ENCODE data around the gene CLIP1.

CLIP1 gene

DNA sequence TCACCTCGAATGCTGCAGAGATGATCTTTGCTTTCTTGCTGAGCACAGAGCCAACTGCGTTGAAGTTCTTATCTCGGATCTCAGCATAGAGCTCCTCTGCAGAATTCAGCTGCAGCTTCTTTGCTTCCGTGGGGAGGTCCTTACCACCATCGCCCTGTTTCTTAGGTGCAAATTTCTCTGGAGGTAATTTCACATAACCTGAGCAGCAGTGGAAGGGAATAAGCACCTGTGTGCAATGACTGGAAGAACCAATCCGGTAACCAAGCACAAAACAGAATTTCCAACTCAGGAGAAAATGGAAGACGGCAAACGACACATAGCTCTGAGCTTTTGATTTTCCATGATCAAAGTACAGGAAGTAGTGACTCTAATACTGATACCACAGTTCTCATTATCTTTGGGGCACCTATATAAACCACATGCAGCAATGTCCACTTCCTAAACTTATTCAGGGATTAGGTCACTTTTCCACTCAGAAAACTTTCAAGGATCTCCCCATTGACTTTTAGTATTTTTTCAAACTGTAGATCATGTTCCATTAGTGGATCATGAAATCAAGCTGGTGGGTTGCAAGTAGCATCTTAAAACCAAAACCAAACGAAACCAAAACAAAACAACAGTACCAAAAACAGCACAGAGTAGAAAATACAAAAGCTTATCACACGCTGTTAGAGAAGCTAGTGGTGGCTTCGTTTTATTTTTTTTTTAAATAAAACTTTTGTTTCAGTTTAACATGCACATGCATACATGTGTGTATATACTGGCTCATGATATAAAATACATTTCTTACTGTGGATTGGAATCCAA, 177.7 kb downstream of the CLIP1 start:
- no peaks in the 10 kb centered on the region for H3F3A ChIP-seq (ENCODE audit: insufficient read depth, low read length)
- H3K4me1 ChIP-seq (ENCODE audit: insufficient read depth, low read length, severe bottlenecking), result peaks cover 22% of the 10 kb centered on the region
- no peaks in the 10 kb centered on the region for H3K79me2 ChIP-seq (ENCODE audit: insufficient read depth, low read length)
- no peaks in the 10 kb centered on the region for H3K27me3 ChIP-seq (ENCODE audit: insufficient read depth, low read length)
- H3K9me3 ChIP-seq (ENCODE audit: low read length), result no peaks in the 10 kb centered on the region
- H3K27ac ChIP-seq (ENCODE audit: low read depth, low read length, poor library complexity, severe bottlenecking), result peak overlapping the region; percentile 68
- H4K20me1 ChIP-seq (ENCODE audit: insufficient read depth, low read length), result no peaks in the 10 kb centered on the region
- peak overlapping the region; percentile 15; the same call in 1 of the 2 replicates for H2AFZ ChIP-seq (ENCODE audit: low read length)
- H3K4me3 ChIP-seq (ENCODE audit: low read depth, low read length, poor library complexity, severe bottlenecking), result peak overlapping the region; percentile 27
- TF ChIP-seq, protein P1, sequence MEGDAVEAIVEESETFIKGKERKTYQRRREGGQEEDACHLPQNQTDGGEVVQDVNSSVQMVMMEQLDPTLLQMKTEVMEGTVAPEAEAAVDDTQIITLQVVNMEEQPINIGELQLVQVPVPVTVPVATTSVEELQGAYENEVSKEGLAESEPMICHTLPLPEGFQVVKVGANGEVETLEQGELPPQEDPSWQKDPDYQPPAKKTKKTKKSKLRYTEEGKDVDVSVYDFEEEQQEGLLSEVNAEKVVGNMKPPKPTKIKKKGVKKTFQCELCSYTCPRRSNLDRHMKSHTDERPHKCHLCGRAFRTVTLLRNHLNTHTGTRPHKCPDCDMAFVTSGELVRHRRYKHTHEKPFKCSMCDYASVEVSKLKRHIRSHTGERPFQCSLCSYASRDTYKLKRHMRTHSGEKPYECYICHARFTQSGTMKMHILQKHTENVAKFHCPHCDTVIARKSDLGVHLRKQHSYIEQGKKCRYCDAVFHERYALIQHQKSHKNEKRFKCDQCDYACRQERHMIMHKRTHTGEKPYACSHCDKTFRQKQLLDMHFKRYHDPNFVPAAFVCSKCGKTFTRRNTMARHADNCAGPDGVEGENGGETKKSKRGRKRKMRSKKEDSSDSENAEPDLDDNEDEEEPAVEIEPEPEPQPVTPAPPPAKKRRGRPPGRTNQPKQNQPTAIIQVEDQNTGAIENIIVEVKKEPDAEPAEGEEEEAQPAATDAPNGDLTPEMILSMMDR (IDR thresholded peaks at IDR 0.05; ENCODE audit: low read length), result no peak
- no peak for TF ChIP-seq EZH2 (IDR thresholded peaks at IDR 0.05; ENCODE audit: borderline replicate concordance, low read length)
- H3K4me2 ChIP-seq (ENCODE audit: low read length), result peak overlapping the region; percentile 69
- H3K9me2 ChIP-seq (ENCODE audit: low read depth, low read length), result no peaks in the 10 kb centered on the region
- peak overlapping the region; percentile 37 for H3K9ac ChIP-seq (ENCODE audit: low read length)
- H3K36me3 ChIP-seq (ENCODE audit: insufficient read depth, low read length), result peaks cover 25% of the 10 kb centered on the region; the same call in 1 of the 2 replicates

DNA sequence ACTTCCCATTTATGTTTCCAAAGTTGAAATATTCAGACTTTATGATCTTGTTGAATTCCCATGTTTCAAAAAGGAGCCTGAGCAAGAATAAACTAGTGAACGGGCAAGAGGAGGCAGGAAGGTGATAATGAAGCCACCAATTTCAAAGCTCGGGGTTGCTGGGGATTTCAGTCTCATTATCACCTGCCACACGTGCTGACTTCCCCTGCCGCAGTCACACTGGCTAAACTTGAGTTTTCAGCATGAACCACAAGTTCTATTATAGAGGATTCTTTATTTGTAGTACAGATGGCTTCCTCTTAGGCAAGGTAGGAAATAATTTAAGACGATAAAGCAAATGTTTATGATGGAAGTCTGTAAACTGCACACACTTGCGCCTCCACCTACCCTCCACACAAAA, 178.5 kb downstream of the CLIP1 start:
- H4K20me1 ChIP-seq (ENCODE audit: insufficient read depth, low read length), result no peaks in the 10 kb centered on the region
- no peak overlapping the region for H2AFZ ChIP-seq (ENCODE audit: low read length)
- no peak for TF ChIP-seq EZH2 (IDR thresholded peaks at IDR 0.05; ENCODE audit: borderline replicate concordance, low read length)
- peak overlapping the region; percentile 27 for H3K4me3 ChIP-seq (ENCODE audit: low read depth, low read length, poor library complexity, severe bottlenecking)
- H3K9me3 ChIP-seq (ENCODE audit: low read length), result no peaks in the 10 kb centered on the region
- no peaks in the 10 kb centered on the region for H3K79me2 ChIP-seq (ENCODE audit: insufficient read depth, low read length)
- peaks cover 22% of the 10 kb centered on the region for H3K4me1 ChIP-seq (ENCODE audit: insufficient read depth, low read length, severe bottlenecking)
- H3K4me2 ChIP-seq (ENCODE audit: low read length), result peak overlapping the region; percentile 69
- peaks cover 21% of the 10 kb centered on the region; the same call in 1 of the 2 replicates for H3K36me3 ChIP-seq (ENCODE audit: insufficient read depth, low read length)
- no peak overlapping the region; the same call in 1 of the 2 replicates for H3K9ac ChIP-seq (ENCODE audit: low read length)
- no peaks in the 10 kb centered on the region for H3K9me2 ChIP-seq (ENCODE audit: low read depth, low read length)
- H3K27me3 ChIP-seq (ENCODE audit: insufficient read depth, low read length), result no peaks in the 10 kb centered on the region
- peak overlapping the region; percentile 68 for H3K27ac ChIP-seq (ENCODE audit: low read depth, low read length, poor library complexity, severe bottlenecking)
- no peaks in the 10 kb centered on the region for H3F3A ChIP-seq (ENCODE audit: insufficient read depth, low read length)

DNA sequence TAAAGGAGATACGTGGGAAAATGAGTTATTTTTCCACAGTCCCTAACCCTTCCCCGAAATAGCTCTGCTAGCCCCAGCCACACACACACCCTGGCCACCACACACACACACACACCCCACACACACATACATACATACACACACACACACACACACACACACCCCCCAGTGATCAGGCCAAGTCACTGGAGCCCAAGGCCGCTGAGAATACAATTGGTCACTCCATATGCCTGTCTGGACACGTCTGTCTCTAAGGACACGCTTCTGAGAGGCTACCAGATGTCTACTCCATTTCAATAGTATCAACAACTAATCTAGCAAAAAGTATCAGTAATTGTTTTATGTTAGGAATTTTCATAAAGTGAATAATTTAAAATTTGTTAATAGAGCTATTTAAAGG, 183.6 kb downstream of the CLIP1 start:
- Histone ChIP-seq H3K36me3 (ENCODE audit: insufficient read depth, low read length) (peaks cover 36% of the 10 kb centered on the region; the same call in 1 of the 2 replicates), H3K9me3 (ENCODE audit: low read length) (no peaks in the 10 kb centered on the region), H4K20me1 (ENCODE audit: insufficient read depth, low read length) (no peaks in the 10 kb centered on the region), H3K9me2 (ENCODE audit: low read depth, low read length) (no peaks in the 10 kb centered on the region), H3K4me2 (ENCODE audit: low read length) (no peak overlapping the region), H3K4me1 (ENCODE audit: insufficient read depth, low read length, severe bottlenecking) (peaks cover 4% of the 10 kb centered on the region), H3K9ac (ENCODE audit: low read length) (no peak overlapping the region), H3K4me3 (ENCODE audit: low read depth, low read length, poor library complexity, severe bottlenecking) (no peak overlapping the region), H2AFZ (ENCODE audit: low read length) (no peak overlapping the region), H3K27me3 (ENCODE audit: insufficient read depth, low read length) (no peaks in the 10 kb centered on the region), H3F3A (ENCODE audit: insufficient read depth, low read length) (no peaks in the 10 kb centered on the region), H3K27ac (ENCODE audit: low read depth, low read length, poor library complexity, severe bottlenecking) (no peak overlapping the region), H3K79me2 (ENCODE audit: insufficient read depth, low read length) (no peaks in the 10 kb centered on the region)
- TF ChIP-seq, protein P1 (IDR thresholded peaks at IDR 0.05; ENCODE audit: low read length), result no peak
- TF ChIP-seq EZH2 (IDR thresholded peaks at IDR 0.05; ENCODE audit: borderline replicate concordance, low read length), result no peak
